MM.1S (cell line): Measurements from ENCODE around the gene SSBP3.
"Not testable (repeated sequence)": the region's sequence is repeated elsewhere in the genome, so short reads cannot be mapped to it uniquely, and the experiment has no call there.

Source experiments
- EZH2 ChIP-seq: fragments of 300-600 bp; sonication (generic); optimal IDR thresholded peaks from 2 replicates; pipeline ENCODE3; 2017; ENCODE audit warnings: low read depth, mild to moderate bottlenecking, antibody characterized with exemption, low read length, mixed read lengths
- TF ChIP-seq, protein P1 (sequence below): fragments of 300-600 bp; sonication (generic); IDR thresholded peaks from 2 replicates; pipeline ENCODE4 v1.5.1; 2016; ENCODE audit warnings: antibody characterized with exemption, low read length, mixed read lengths

DNA sequence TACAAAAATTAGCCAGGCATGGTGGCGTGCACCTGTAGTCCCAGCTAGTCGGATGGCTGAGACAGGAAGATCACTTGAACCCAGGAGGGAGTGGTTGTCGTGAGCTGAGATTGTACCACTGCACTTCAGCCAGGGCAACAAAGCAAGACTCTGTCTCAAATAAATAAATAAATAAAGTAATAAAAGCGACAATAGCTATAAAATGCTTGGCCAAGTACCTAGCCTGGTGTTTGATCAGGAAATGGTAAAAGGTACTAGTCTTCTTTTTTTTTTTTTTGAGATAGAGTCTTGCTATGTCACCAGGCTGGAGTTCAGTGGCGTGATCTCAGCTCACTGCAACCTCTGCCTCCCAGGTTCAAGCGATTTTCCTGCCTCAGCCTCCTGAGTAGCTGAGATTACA lies 12.4 kb upstream of the SSBP3 start:
- TF ChIP-seq, protein P1, sequence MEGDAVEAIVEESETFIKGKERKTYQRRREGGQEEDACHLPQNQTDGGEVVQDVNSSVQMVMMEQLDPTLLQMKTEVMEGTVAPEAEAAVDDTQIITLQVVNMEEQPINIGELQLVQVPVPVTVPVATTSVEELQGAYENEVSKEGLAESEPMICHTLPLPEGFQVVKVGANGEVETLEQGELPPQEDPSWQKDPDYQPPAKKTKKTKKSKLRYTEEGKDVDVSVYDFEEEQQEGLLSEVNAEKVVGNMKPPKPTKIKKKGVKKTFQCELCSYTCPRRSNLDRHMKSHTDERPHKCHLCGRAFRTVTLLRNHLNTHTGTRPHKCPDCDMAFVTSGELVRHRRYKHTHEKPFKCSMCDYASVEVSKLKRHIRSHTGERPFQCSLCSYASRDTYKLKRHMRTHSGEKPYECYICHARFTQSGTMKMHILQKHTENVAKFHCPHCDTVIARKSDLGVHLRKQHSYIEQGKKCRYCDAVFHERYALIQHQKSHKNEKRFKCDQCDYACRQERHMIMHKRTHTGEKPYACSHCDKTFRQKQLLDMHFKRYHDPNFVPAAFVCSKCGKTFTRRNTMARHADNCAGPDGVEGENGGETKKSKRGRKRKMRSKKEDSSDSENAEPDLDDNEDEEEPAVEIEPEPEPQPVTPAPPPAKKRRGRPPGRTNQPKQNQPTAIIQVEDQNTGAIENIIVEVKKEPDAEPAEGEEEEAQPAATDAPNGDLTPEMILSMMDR: not testable (repeated sequence)
- TF ChIP-seq EZH2: not testable (repeated sequence)
